Adrenal gland (tissue), 5 donors: ENCODE data around the gene SDK1.

Experiments
- POLR2A ChIP-seq, 2 donors: fragments of 450-650 bp; IDR thresholded peaks; one replicate each; pipeline ENCODE4 v1.6.1; 2017; ENCODE audit warnings: antibody characterized with exemption in 2 of 2, mild to moderate bottlenecking in 2 of 2, moderate library complexity in 1 of 2
- TF ChIP-seq, protein P1 (sequence below), 6 experiments: fragments of 450-650 bp in 4 of 6; fragments of 200-600 bp in 2 of 6; sonication (generic) in 1 of 6; IDR thresholded peaks; 1 replicate in 5 of 6; 2 replicates in 1 of 6; pipeline versions ENCODE4 v1.5.1 to v1.8.0; 2016 to 2021; ENCODE audit warnings: antibody characterized with exemption in 6 of 6, mild to moderate bottlenecking in 2 of 6, moderate library complexity in 1 of 6
- donor health status: DM: no; HTN: no; CAD: no.

DNA sequence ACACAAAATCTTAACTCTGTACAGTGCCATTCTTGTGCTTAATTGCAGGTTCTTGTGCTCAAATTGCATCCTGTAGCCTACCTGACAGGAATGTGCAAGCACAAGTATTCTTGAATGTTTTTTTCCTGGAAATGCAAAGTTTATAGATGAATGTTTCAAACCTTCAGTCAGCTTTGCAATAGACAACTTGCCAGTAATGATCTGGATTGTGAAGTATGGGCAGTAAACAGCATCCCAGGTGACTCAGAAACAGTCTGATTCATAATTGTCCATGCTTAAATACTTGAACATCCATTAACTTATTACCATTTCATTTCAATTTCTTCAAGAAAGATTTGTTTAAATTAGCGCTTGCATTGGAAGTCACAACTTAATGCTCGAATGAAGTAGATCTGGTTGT is 347.2 kb downstream of the SDK1 start:
- TF ChIP-seq, protein P1, sequence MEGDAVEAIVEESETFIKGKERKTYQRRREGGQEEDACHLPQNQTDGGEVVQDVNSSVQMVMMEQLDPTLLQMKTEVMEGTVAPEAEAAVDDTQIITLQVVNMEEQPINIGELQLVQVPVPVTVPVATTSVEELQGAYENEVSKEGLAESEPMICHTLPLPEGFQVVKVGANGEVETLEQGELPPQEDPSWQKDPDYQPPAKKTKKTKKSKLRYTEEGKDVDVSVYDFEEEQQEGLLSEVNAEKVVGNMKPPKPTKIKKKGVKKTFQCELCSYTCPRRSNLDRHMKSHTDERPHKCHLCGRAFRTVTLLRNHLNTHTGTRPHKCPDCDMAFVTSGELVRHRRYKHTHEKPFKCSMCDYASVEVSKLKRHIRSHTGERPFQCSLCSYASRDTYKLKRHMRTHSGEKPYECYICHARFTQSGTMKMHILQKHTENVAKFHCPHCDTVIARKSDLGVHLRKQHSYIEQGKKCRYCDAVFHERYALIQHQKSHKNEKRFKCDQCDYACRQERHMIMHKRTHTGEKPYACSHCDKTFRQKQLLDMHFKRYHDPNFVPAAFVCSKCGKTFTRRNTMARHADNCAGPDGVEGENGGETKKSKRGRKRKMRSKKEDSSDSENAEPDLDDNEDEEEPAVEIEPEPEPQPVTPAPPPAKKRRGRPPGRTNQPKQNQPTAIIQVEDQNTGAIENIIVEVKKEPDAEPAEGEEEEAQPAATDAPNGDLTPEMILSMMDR (IDR thresholded peaks at IDR 0.05): no peak
- TF ChIP-seq POLR2A (IDR thresholded peaks at IDR 0.05): no peak
